Activated T-cell treated with anti-CD3 and anti-CD28 coated beads, Interleukin-2, amount 50 U/mL, for 4 hours (primary cell): Measurements from ENCODE around the gene KCTD5. TPM values are rescaled to one million over a fixed set of nuclear protein-coding genes. Genes with fewer than 3 reads are reported as not detected.
"Not testable (repeated sequence)": the region's sequence is repeated elsewhere in the genome, so short reads cannot be mapped to it uniquely, and the experiment has no call there.

Experiments
- ATAC-seq, 2 donors: fragments of 200-7000 bp; cut with Tn5 transposase; one replicate each; pipeline ENCODE4 v1.10.0; 2021
- DNase-seq: peaks from one replicate; pipeline ENCODE4 v3.0.0-alpha.2; 2020
- H3K27me3 Mint-ChIP-seq: one replicate; pipeline ENCODE4 v1.8.0; 2021; ENCODE audit warnings: low read depth, mixed read lengths
- H3K36me3 Mint-ChIP-seq: one replicate; pipeline ENCODE4 v1.8.0; 2022; ENCODE audit warnings: mixed read lengths; ENCODE audit not compliant: insufficient read depth
- H3K4me1 Mint-ChIP-seq: one replicate; pipeline ENCODE4 v1.8.0; 2021; ENCODE audit warnings: low read depth, mixed read lengths
- H3K4me3 Mint-ChIP-seq: one replicate; pipeline ENCODE4 v1.8.0; 2021; ENCODE audit warnings: mild to moderate bottlenecking, moderate library complexity, mixed read lengths
- H3K9me3 Mint-ChIP-seq: one replicate; pipeline ENCODE4 v1.8.0; 2021; ENCODE audit warnings: mixed read lengths
- total RNA-seq, 3 donors: library from RNA; stranded (reverse); gene quantifications; one replicate each; pipeline ENCODE4 v1.2.1, GENCODE V29; 2021

Gene KCTD5, protein sequence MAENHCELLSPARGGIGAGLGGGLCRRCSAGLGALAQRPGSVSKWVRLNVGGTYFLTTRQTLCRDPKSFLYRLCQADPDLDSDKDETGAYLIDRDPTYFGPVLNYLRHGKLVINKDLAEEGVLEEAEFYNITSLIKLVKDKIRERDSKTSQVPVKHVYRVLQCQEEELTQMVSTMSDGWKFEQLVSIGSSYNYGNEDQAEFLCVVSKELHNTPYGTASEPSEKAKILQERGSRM
- 10 to 100 TPM; 38.7 to 56.1 (median 42.0) TPM for total RNA-seq

DNA sequence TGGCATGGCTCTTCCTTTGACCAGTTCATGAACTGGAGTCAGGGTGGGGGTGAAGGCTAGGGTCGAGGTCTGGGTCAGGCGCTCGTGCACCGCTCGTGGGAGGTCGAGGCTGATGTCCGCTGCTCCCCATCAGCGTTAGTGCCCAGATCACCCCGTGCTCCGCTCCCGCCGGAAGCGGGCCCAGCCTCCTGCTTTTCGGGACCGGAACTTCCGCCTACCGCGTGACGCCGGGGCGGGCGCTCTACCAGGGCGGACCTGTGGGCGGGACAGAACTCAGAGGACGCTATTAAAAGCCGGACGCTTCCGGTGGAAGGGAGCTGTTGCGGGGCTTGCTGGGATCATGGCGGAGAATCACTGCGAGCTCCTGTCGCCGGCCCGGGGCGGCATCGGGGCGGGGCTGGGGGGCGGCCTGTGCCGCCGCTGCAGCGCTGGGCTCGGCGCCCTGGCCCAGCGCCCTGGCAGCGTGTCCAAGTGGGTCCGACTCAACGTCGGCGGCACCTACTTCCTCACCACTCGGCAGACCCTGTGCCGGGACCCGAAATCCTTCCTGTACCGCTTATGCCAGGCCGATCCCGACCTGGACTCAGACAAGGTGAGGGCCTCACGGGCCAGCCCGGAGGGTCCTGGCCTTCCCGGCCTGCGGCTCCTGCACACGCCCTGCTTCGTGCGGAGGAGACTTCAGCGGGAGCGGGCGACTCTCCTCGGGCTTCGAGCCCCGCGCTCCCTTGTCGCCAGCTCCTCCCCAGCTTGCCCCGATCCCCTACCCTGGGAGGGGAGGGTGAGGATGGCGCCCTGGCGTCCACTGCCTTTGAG lies at the start of gene KCTD5:
Gene KCTD5 (plus strand): TSS at position 315 of the 813 bp plus-strand sequence. CDS start 26 bp downstream, at position 341.
- Mint-ChIP-seq H3K27me3 (no peaks in the 10 kb centered on the region), H3K9me3 (no peaks in the 10 kb centered on the region), H3K4me1 (peaks cover 25% of the 10 kb centered on the region), H3K4me3 (peak within 1 kb of the TSS; percentile 94), H3K36me3 (peaks cover 2% of the 10 kb centered on the region)
- DNase-seq, result peak; percentile 95
- peak; percentile 94 to 96 for ATAC-seq

DNA sequence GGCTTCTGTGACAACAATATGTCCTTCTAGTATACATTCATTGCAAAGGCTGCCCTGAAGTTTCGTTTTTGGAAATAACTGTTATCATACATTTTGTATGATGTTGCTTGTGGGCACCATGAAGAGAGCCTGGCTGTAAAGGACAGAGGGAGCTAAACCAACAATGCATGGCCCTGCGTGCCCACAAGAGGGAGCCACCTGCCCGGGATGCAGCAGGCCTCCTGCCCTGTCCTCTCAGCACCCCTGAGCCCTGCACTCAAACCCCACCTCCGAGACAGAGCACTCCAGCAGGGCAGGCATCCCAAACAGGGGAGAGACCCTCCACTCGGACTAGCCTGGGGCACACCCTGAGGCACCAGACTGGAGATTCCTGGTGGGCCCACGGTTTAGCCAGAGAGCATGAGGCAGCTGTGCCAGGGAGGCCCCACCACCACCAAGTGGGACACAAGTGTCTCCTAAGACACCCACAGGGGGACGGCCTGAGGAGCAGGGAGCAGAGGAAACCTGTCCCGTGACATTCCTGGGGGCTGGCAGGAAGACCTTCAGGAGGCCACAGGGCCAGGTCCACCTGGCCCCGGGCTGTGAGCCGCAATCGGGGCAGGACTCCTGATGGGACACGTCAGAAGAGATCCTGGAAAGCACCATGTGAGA lies 43.1 kb upstream of the KCTD5 start:
- not testable (repeated sequence) for H3K36me3 Mint-ChIP-seq, H3K9me3 Mint-ChIP-seq, H3K4me1 Mint-ChIP-seq, H3K4me3 Mint-ChIP-seq, H3K27me3 Mint-ChIP-seq
- ATAC-seq (peak; percentile 86 to 97), DNase-seq (peak; percentile 61)

DNA sequence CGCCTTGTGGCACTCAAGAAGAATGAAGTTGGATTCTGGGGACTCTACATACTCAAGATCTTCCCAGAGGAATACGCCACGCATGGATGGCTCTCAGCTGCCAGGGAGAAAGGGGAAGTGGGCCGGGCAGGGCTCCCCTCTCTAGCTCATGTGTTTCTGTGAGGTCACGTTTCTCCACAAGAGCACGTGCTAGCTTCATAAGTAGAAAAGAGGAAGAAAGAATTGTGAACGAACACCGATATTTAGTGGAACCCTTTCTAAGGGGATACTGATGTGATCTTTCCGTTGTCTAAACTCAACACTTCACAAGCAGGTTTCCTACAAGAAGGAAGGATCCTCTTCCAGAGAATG lies 42.6 kb upstream of the KCTD5 start:
- ATAC-seq, DNase-seq: not testable (repeated sequence)

DNA sequence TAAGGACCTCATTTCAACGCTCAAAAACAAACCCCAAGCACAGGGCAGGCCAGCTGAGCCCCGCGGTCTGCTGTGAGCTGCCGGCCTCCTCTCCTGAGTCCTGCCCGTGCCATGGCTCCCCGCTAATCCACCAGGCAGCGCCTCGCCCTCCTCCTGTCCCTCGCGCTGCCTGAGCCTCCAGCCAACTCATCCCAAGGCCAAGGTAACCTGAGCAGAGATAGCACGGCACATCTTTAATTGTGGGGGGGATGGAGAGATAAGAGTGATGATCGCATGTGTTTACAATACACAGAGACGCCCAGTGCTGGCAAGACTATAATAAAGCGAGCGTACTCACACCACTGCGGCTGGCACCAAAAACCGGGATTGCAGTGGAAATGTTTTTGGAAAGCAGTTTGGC lies 39.8 kb upstream of the KCTD5 start:
- not testable (repeated sequence) for H3K36me3 Mint-ChIP-seq

More for the DNA sequence above, 42.6 kb upstream of the KCTD5 start:
- H3K4me3 Mint-ChIP-seq, H3K36me3 Mint-ChIP-seq, H3K27me3 Mint-ChIP-seq, H3K4me1 Mint-ChIP-seq, H3K9me3 Mint-ChIP-seq: not testable (repeated sequence)

DNA sequence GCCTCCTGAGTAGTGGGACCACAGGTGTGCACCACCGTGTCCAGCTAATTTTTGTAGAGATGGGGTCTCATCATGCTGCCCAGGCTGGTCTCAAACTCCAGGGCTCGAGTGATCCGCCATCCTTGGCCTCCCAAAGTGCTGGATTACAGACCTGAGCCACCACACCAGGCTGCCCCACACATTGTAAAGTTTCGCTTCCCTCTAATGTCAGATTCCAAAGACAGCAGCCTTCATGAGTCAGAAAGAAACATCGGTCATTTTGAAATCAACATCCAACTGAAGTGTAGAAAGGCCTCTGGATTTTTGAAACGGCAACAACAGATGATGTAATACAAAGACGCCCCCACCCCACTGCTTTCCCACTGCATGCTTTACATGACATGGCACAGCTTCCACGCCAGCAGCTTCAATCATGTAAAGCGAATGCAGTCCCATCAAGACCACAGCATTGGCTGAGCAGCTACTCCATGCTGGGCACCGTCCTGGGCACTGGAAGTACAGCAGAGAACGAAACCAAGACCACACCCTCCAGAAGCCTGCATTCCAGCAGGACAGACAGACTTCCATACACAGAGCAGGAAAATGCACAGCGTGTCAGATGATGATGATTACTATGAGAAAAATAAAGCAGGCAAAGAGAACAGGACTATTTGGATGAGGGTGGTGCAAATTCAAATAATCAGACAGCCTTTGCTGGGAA lies 37.4 kb upstream of the KCTD5 start:
- ATAC-seq, result peak in 1 of 2 donors; percentile 32
- not testable (repeated sequence) for H3K4me3 Mint-ChIP-seq, H3K4me1 Mint-ChIP-seq, H3K27me3 Mint-ChIP-seq, H3K36me3 Mint-ChIP-seq, DNase-seq, H3K9me3 Mint-ChIP-seq

More for the DNA sequence above, 39.8 kb upstream of the KCTD5 start:
- not testable (repeated sequence) for ATAC-seq, H3K9me3 Mint-ChIP-seq, H3K27me3 Mint-ChIP-seq, DNase-seq, H3K4me1 Mint-ChIP-seq, H3K4me3 Mint-ChIP-seq

DNA sequence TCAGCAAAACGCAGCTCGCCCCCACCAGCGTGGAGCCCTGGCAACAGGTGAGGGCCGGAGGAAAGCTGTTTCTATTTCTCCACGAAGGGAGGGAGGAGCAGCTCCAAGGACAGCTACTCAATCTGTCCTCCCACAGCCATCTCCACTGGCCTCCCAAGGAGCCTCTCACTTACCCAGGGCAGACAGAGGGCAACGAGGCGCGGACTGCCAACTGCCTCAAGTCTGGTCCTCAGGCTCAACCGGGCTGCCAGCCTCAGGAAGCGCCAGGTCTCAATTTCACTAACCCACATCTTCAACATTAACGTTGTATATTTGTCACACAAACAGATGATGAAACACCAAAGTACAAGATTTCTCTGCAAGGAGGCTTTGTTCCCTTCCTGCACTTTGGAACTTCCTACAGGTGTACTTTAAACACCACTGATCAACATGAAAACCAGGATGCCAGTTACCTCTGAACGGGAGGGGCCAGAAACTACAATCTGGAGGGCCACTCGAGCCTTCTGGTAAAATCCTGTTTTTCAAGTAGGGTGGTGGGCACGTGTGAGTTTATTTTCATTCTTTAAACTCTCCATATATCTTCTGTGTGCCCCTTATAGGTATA lies 31.0 kb upstream of the KCTD5 start:
- H3K27me3 Mint-ChIP-seq, ATAC-seq, H3K36me3 Mint-ChIP-seq, H3K9me3 Mint-ChIP-seq, H3K4me3 Mint-ChIP-seq, DNase-seq, H3K4me1 Mint-ChIP-seq: not testable (repeated sequence)

DNA sequence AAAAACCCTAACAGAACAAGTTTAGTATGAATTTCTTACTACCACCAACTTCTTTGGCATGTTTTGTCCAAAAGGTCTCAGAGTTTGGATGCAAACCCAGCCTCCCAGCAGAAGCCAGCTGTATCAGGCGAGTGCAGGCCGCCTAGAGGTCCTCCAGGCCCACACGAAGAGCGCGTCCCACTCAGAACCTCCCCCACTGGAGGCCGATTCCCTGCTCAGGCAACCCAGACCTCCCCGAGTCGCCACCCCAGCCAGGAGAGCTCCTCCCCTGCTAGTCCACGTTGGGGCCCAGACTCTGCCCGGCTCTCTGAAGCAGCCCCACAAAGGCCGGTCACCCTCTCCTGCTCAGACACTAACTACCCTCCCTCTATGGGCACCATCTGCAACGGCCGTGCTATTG lies 28.4 kb upstream of the KCTD5 start:
- not testable (repeated sequence) for ATAC-seq, H3K4me3 Mint-ChIP-seq, H3K4me1 Mint-ChIP-seq, DNase-seq, H3K9me3 Mint-ChIP-seq, H3K27me3 Mint-ChIP-seq, H3K36me3 Mint-ChIP-seq

DNA sequence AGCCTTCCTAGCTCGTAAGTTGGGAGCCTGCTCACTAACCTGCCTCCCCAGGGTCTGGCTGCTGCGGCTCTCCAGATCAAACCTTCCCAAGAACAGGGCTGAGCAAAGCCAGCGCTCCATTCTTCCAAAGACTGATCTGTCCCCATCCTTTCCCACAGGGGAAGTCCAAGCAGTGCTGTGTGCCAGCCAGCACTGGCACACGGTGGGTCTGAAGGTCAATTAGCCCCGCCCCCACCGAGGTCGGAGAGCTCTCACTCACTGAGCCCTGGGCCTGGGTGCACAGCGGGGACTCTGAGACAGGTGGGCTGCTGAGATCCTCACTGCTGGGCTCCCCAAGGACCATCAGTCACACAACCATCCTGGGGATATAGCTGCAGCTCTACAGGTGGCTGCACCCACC lies 27.4 kb upstream of the KCTD5 start:
- not testable (repeated sequence) for H3K4me3 Mint-ChIP-seq, H3K9me3 Mint-ChIP-seq, DNase-seq, H3K4me1 Mint-ChIP-seq, ATAC-seq, H3K27me3 Mint-ChIP-seq, H3K36me3 Mint-ChIP-seq

DNA sequence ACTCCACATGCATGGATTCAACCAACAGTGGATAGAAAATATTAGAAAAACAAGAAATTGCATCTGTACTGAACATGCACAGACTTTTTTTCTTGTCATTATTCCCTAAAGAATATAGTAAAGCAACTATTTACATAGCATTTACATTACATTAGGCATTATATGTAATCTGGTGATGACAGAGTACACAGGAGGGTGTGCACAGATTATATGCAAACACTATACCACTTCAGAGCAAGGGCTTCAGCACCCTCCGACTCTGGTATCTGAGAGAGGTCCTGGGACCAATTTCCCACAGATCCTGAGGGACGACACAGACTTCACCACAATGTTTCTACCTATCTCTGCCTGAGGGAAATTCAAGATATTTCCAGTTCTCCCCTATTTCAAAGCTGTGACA lies 25.3 kb upstream of the KCTD5 start:
- H3K4me3 Mint-ChIP-seq, result no peak overlapping the region

DNA sequence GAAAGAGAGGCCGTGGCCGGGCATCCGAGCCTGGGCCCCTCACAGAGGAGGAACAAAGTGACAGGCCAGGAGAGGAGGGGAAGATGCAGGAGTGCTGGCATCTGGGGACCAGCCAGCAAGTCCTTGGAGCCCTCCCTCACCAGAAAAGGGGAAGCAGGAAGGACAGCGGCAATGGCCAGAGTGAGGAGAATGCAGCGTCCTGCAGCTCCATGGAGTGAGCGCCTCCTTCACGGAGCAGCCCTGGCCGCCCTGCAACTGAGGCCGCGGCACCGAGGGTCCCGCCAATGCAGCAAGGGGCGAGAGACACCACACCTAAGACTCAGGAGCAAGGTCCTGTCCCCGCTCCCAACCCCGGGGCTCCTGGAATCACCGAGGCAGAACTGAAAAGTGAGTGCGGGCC lies 24.5 kb upstream of the KCTD5 start:
- not testable (repeated sequence) for H3K4me3 Mint-ChIP-seq, H3K9me3 Mint-ChIP-seq, H3K27me3 Mint-ChIP-seq, H3K36me3 Mint-ChIP-seq, ATAC-seq, DNase-seq
- H3K4me1 Mint-ChIP-seq, result peaks cover 31% of the 10 kb centered on the region

More for the DNA sequence above, 25.3 kb upstream of the KCTD5 start:
- Mint-ChIP-seq H3K27me3 (no peaks in the 10 kb centered on the region), H3K9me3 (no peaks in the 10 kb centered on the region), H3K36me3 (no peaks in the 10 kb centered on the region), H3K4me1 (peaks cover 22% of the 10 kb centered on the region)
- no peak for ATAC-seq
- no peak for DNase-seq

DNA sequence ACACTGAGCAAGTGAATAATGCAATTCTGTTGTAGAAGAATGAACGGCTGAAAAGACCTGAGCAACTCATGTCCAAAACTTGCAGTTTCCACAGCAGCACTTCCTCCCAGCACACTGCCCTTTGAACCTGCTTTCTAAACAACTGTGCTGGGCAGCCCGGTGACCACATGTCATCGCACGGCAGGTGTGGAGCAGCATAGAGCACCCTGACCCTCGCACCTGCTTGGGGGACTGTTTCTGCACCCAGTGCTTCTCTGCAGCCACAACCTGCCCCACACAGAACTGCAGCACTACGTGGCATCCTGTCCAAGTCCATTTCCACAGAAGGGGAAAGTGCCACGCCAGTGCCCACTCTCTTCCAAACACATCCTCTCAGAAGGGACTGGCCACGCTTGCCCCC lies 22.8 kb upstream of the KCTD5 start:
- H3K4me3 Mint-ChIP-seq, result not testable (repeated sequence)

DNA sequence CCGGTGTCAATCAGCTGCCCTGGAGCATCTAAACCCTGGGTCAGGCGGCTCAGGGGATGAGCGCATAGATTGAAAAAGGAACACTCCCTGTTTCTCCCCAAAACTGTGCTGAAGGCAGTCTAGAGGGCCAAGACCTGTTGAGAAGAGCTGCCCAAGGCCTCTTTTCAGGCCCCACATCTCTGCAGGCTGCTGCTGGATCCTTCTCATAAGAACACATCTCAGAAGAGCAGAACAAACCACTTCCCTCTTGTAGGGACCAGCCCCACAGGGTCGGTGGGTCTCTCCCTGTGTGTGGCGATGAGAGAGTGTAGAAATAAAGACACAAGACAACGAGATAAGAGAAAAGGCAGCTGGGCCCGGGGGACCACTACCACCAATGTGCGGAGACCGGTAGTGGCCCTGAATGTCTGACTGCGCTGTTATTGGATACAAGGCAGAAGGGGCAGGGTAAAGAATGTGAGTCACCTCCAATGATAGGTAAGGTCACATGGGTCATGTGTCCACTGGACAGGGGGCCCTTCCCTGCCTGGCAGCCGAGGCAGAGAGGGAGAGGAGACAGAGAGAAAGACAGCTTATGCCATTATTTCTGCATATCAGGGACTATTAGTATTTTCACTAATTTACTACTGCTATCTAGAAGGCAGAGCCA lies 22.2 kb upstream of the KCTD5 start:
- not testable (repeated sequence) for DNase-seq, H3K9me3 Mint-ChIP-seq, H3K27me3 Mint-ChIP-seq, H3K4me3 Mint-ChIP-seq, ATAC-seq
- Mint-ChIP-seq H3K4me1 (peaks cover 54% of the 10 kb centered on the region), H3K36me3 (peaks cover 14% of the 10 kb centered on the region)

More for the DNA sequence above, 22.8 kb upstream of the KCTD5 start:
- not testable (repeated sequence) for H3K27me3 Mint-ChIP-seq, H3K9me3 Mint-ChIP-seq, DNase-seq, ATAC-seq, H3K36me3 Mint-ChIP-seq
- peaks cover 48% of the 10 kb centered on the region for H3K4me1 Mint-ChIP-seq

DNA sequence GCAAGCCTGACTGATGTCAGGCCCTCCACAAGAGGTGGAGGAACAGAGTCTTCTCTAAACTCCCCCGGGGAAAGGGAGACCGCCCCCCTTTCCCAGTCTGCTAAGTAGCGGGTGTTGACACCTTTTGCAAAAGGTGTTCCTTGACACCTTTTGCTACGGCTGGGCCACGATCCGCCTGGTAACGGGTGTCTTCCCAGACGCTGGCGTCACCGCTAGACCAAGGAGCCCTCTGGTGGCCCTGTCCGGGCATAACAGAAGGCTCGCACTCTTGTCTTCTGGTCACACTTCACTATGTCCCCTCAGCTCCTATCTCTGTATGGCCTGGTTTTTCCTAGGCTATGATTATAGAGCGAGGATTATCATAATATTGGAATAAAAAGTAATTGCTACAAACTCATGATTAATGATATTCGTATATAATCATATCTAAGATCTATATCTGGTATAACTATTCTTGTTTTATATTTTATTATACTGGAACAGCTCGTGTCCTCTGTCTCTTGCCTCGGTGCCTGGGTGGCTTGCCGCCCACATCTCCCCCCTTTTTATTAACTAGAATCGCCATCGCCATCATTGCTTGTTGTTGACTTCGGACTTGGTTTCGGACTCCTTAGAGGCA lies 21.5 kb upstream of the KCTD5 start:
- Mint-ChIP-seq H3K36me3 (peaks cover 16% of the 10 kb centered on the region), H3K4me1 (peaks cover 56% of the 10 kb centered on the region)
- not testable (repeated sequence) for ATAC-seq, H3K4me3 Mint-ChIP-seq, H3K9me3 Mint-ChIP-seq, H3K27me3 Mint-ChIP-seq
- peak; percentile 18 for DNase-seq
